ENCODE measurements around the gene ZNF618.

ZNF618 gene

DNA sequence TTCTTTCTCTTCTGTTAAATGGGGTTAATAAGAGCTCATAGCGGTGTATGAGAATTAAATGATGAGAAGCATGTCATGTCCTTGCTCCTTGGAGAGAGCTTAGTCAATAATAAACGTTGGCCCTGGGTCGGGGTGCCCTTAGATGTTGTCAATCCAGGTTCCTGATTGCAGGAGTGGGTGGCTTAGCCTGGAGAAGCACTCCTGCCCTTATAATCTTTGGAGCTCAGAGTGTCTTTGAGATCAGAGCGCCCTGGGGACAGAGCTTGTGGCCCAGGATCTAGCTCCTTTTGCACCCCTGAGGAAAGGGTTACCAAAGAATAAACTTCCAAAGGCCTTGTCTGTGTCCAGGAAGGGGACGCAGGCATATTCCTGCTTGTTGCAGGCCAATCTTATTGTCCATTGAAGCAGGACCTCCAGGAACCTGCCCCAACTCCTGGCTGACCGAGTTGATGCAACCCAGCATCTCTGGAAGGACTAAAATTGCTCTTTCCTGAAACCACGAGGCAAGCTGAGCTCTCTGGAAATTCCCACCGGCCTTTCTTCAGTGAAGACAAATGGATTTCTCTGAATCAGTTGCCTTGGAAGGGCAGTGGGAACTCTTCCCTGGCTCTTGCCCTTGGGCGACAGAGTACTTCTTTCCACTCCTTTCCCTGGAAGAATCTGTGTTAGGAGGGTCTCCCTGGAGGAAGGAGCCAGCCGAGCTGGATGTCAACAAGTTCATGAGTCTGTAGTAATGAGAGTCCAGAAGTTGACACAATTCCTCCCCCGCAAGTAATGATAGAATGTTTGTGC is 208.4 kb downstream of the ZNF618 start:
- Histone ChIP-seq H3K36me3 (ENCODE audit: control insufficient read depth, low read length) (no peaks in the 10 kb centered on the region), H4K20me1 (ENCODE audit: control insufficient read depth, insufficient read depth, low read depth, low read length) (no peaks in the 10 kb centered on the region), H3K4me3 (ENCODE audit: low read length) (no peak overlapping the region), H3F3A (ENCODE audit: control insufficient read depth, insufficient read depth) (no peaks in the 10 kb centered on the region), H3K4me1 (ENCODE audit: control insufficient read depth, low read length) (no peaks in the 10 kb centered on the region), H3K27ac (ENCODE audit: low read depth, low read length) (no peak overlapping the region), H3K4me2 (ENCODE audit: low read length) (no peak overlapping the region), H3K79me2 (ENCODE audit: control insufficient read depth, low read length) (no peaks in the 10 kb centered on the region), H3K9me3 (ENCODE audit: control insufficient read depth, insufficient read depth, low read length) (no peaks in the 10 kb centered on the region), H3K27me3 (ENCODE audit: control insufficient read depth, low read length) (peaks cover 19% of the 10 kb centered on the region), H3K9me2 (replicated peaks; ENCODE audit: control insufficient read depth, low read length) (no peaks in the 10 kb centered on the region)
- TF ChIP-seq EZH2phosphoT487 (IDR thresholded peaks at IDR 0.05; ENCODE audit: borderline replicate concordance, low read length): no peak
- TF ChIP-seq, protein P1, sequence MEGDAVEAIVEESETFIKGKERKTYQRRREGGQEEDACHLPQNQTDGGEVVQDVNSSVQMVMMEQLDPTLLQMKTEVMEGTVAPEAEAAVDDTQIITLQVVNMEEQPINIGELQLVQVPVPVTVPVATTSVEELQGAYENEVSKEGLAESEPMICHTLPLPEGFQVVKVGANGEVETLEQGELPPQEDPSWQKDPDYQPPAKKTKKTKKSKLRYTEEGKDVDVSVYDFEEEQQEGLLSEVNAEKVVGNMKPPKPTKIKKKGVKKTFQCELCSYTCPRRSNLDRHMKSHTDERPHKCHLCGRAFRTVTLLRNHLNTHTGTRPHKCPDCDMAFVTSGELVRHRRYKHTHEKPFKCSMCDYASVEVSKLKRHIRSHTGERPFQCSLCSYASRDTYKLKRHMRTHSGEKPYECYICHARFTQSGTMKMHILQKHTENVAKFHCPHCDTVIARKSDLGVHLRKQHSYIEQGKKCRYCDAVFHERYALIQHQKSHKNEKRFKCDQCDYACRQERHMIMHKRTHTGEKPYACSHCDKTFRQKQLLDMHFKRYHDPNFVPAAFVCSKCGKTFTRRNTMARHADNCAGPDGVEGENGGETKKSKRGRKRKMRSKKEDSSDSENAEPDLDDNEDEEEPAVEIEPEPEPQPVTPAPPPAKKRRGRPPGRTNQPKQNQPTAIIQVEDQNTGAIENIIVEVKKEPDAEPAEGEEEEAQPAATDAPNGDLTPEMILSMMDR (IDR thresholded peaks at IDR 0.05; ENCODE audit: low read depth, low read length, poor library complexity, severe bottlenecking): no peak

GRCh38 chr9:114085387-114085789 is 209.3 kb downstream of the ZNF618 start:
- H3K4me3 ChIP-seq (ENCODE audit: low read length): no peak overlapping the region
- no peak overlapping the region for H3K4me2 ChIP-seq (ENCODE audit: low read length)
- H3F3A ChIP-seq (ENCODE audit: control insufficient read depth, insufficient read depth): no peaks in the 10 kb centered on the region
- no peaks in the 10 kb centered on the region for H4K20me1 ChIP-seq (ENCODE audit: control insufficient read depth, insufficient read depth, low read depth, low read length)
- peaks cover 19% of the 10 kb centered on the region for H3K27me3 ChIP-seq (ENCODE audit: control insufficient read depth, low read length)
- no peaks in the 10 kb centered on the region for H3K36me3 ChIP-seq (ENCODE audit: control insufficient read depth, low read length)
- H3K9me3 ChIP-seq (ENCODE audit: control insufficient read depth, insufficient read depth, low read length): no peaks in the 10 kb centered on the region
- TF ChIP-seq, protein P1 (IDR thresholded peaks at IDR 0.05; ENCODE audit: low read depth, low read length, poor library complexity, severe bottlenecking): no peak
- TF ChIP-seq EZH2phosphoT487 (IDR thresholded peaks at IDR 0.05; ENCODE audit: borderline replicate concordance, low read length): no peak
- no peaks in the 10 kb centered on the region for H3K9me2 ChIP-seq (replicated peaks; ENCODE audit: control insufficient read depth, low read length)
- H3K79me2 ChIP-seq (ENCODE audit: control insufficient read depth, low read length): no peaks in the 10 kb centered on the region
- H3K27ac ChIP-seq (ENCODE audit: low read depth, low read length): no peak overlapping the region
- H3K4me1 ChIP-seq (ENCODE audit: control insufficient read depth, low read length): no peaks in the 10 kb centered on the region

DNA sequence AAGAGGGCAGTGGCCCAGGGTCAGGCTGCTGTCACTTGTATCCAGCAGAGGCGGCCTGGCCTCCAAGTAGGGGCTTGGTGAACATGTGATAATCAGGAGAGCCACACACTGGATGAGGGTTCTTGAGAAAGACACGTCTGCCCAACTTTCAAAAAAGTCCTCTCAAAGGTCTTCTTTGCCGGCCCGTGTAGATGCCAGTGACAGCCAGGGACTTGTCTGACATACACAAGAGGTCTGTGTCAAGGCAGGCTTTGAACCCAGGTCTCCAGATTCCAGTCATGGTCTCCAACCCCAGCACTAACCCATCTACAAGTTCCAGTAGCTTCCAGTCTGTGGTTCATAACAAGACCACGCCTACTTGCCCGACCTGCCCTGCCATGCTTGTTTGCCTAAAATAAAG is 209.9 kb downstream of the ZNF618 start:
- Histone ChIP-seq H3F3A (ENCODE audit: control insufficient read depth, insufficient read depth) (no peaks in the 10 kb centered on the region), H3K79me2 (ENCODE audit: control insufficient read depth, low read length) (no peaks in the 10 kb centered on the region), H3K27ac (ENCODE audit: low read depth, low read length) (no peak overlapping the region), H3K9me3 (ENCODE audit: control insufficient read depth, insufficient read depth, low read length) (no peaks in the 10 kb centered on the region), H3K36me3 (ENCODE audit: control insufficient read depth, low read length) (no peaks in the 10 kb centered on the region), H3K4me1 (ENCODE audit: control insufficient read depth, low read length) (no peaks in the 10 kb centered on the region), H3K4me3 (ENCODE audit: low read length) (no peak overlapping the region), H3K4me2 (ENCODE audit: low read length) (no peak overlapping the region), H3K9me2 (replicated peaks; ENCODE audit: control insufficient read depth, low read length) (no peaks in the 10 kb centered on the region), H4K20me1 (ENCODE audit: control insufficient read depth, insufficient read depth, low read depth, low read length) (no peaks in the 10 kb centered on the region), H3K27me3 (ENCODE audit: control insufficient read depth, low read length) (peaks cover 19% of the 10 kb centered on the region)
- TF ChIP-seq, protein P1 (IDR thresholded peaks at IDR 0.05; ENCODE audit: low read depth, low read length, poor library complexity, severe bottlenecking): no peak
- TF ChIP-seq EZH2phosphoT487 (IDR thresholded peaks at IDR 0.05; ENCODE audit: borderline replicate concordance, low read length): no peak
